GM12875 (cell line): ENCODE measurements around the gene PSAT1.
"Not testable (repeated sequence)": the region's sequence is repeated elsewhere in the genome, so short reads cannot be mapped to it uniquely, and the experiment has no call there.

Experiments used
- H3K4me3 ChIP-seq: one replicate; pipeline ENCODE4 v1.5.1; 2011; ENCODE audit warnings: low read depth, low read length, control low read depth
- TF ChIP-seq, protein P1 (sequence below): IDR thresholded peaks from 2 replicates; pipeline ENCODE4 v1.5.1; 2011; ENCODE audit warnings: low read depth, mild to moderate bottlenecking, control low read depth, inconsistent platforms, low read length, moderate library complexity, borderline replicate concordance; ENCODE audit not compliant: insufficient read depth

PSAT1 gene

DNA sequence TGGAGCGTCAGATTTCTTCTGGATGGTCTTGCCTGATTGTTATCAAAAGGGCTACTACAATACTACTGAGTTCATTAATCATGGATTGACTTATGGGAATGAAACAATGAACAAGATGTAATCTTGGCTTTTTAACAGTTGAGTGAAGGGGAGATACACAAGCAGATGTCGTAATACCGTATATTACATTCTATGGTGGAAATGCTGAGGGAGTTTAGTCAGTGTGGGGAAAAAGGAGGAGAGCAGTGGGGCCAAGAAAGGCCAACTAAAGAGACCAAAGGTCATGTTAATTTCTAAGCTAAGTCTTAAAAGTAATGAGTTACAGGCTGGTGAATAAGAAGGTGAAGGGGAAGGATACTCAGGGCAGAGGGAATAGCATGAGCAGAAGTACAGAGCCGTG lies 29.0 kb upstream of the PSAT1 start:
- no peak overlapping the region for H3K4me3 ChIP-seq
- TF ChIP-seq, protein P1, sequence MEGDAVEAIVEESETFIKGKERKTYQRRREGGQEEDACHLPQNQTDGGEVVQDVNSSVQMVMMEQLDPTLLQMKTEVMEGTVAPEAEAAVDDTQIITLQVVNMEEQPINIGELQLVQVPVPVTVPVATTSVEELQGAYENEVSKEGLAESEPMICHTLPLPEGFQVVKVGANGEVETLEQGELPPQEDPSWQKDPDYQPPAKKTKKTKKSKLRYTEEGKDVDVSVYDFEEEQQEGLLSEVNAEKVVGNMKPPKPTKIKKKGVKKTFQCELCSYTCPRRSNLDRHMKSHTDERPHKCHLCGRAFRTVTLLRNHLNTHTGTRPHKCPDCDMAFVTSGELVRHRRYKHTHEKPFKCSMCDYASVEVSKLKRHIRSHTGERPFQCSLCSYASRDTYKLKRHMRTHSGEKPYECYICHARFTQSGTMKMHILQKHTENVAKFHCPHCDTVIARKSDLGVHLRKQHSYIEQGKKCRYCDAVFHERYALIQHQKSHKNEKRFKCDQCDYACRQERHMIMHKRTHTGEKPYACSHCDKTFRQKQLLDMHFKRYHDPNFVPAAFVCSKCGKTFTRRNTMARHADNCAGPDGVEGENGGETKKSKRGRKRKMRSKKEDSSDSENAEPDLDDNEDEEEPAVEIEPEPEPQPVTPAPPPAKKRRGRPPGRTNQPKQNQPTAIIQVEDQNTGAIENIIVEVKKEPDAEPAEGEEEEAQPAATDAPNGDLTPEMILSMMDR, result no peak

DNA sequence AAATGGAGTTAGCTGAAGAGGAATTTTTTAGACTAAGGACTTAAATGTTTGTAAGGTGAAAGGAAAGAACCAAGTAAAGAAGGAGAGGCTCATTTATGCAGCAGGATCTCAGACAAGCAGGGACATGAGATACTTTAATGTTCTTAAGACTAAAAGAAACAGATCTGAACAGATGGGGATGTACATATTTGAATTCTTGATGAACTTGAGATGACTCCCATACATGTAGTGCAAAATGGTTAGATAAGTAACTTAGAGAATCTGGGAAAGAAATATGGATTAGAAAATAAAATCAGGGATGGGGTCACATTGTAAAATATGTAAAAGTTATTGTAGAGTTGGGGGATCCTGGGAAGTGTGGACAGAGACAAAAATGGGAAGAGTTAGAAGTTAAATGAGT lies 27.1 kb upstream of the PSAT1 start:
- H3K4me3 ChIP-seq, result no peak overlapping the region
- TF ChIP-seq, protein P1, result no peak

DNA sequence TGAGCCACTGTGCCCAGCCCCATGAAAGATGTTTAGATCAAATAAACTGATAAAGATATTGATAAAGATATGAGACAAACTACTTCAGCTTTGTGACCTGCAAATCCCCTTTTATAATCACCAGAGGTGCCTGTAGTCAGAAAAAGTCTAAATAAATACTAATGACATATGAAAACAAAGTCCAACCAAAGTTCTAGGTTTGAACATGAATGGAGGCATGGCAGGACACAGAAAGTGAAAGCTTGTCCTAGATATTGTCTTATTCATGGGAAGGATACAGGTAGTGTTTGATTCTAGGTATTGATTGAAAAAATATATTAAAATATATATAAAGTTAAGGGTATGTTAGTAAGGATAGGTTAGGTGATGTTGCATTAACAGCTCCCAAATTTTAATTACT lies 24.6 kb upstream of the PSAT1 start:
- H3K4me3 ChIP-seq, result no peak overlapping the region
- TF ChIP-seq, protein P1, result no peak

DNA sequence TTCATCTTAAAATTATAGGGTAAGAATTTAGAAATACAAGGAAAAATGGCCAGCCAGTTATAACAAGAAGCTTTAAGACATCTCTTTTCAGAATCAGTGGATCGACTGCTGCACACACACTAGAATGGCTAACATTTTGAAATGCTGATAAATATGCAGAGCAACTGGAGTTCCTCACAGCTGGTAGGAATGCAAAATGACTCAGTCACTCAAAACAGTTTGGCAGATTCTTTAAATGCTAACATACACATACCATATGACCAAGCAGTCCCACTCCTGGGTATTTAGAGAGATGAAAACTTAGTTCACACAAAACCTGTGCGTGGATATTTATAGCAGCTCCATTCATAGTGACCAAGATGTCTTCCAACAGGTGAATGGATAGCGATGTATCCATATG lies 23.2 kb upstream of the PSAT1 start:
- TF ChIP-seq, protein P1, result no peak
- no peak overlapping the region for H3K4me3 ChIP-seq

- TF ChIP-seq, protein P1, result no peak
- no peak overlapping the region for H3K4me3 ChIP-seq
These were observed 18.6 kb upstream of the PSAT1 start for GRCh38 chr9:78278177-78278777.

DNA sequence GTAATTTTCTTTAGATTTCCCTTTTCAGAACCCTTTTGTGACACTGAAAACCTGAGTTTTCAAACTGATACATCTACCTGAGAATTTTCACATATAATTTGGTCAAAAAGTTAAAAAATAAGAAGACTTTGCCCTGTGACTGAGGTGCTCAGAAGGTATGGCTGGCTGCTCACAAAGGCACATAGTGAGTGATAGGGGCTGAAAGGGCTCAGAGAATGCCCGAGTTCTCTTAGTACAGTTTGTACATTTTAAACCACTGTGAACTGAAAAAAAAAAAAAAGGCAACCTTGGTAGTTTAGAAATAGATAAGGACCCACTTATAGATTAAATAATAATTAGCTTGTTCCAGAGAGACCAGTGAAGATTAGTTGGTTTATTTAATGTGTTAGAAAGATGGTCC lies 18.1 kb upstream of the PSAT1 start:
- no peak overlapping the region for H3K4me3 ChIP-seq
- TF ChIP-seq, protein P1, result no peak

GRCh38 chr9:78280982-78281668 lies 15.8 kb upstream of the PSAT1 start:
- TF ChIP-seq, protein P1, result no peak
- no peak overlapping the region for H3K4me3 ChIP-seq

- not testable (repeated sequence) for H3K4me3 ChIP-seq
These were observed 12.7 kb upstream of the PSAT1 start for GRCh38 chr9:78284181-78284580.
